GM12864 (cell line): ENCODE data around the gene CGB3.

Experiments
- DNase-seq: peaks from one replicate; pipeline ENCODE4 v3.0.0-alpha.2; 2011; ENCODE audit warnings: low read depth
- H3K4me3 ChIP-seq: 2 replicates; pipeline ENCODE4 v1.5.1; 2011; ENCODE audit warnings: mild to moderate bottlenecking, low read depth, low read length, control low read depth
- TF ChIP-seq, protein P1 (sequence below): IDR thresholded peaks from 2 replicates; pipeline ENCODE4 v1.5.1; 2011; ENCODE audit warnings: low read depth, mild to moderate bottlenecking, moderate library complexity, low read length, control low read depth, inconsistent platforms; ENCODE audit errors: missing control alignments

CGB3 gene

DNA sequence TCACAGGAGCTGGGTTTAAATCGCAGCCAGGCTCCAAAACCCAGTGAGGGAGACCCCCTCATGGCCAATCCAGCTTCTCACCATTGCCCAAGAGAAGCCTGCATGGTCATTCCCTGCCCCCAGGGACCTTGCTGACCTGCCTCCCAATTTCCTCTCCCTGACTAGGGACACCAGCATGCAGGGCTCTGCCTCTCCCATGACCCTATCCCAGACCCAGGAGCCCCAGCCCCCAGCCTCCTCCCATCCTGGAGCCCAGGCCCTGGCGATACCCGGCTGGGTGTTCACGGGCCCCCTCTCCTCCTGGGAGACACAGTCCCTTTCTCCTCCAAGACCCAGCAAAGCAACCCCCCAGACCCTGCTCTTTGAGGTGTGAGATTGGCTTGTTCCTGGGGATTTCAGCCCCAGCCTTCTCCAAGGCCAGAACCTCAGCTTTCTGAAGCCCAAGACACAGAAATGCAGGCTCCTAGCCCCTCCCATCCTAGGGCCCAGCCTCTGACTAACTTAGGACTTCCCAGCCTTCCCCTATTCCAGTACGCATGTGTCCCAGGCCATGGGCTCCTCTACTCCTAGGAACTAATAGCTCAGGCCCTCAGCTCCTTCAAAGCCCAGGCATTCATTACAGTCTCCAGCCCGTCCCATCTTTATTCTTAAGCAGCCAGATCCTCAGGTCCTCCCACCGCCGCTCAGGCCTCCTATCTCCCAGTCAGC, 32.1 kb downstream of the CGB3 start:
- peak overlapping the region; percentile 98 for H3K4me3 ChIP-seq
- DNase-seq = no peak
- TF ChIP-seq, protein P1, sequence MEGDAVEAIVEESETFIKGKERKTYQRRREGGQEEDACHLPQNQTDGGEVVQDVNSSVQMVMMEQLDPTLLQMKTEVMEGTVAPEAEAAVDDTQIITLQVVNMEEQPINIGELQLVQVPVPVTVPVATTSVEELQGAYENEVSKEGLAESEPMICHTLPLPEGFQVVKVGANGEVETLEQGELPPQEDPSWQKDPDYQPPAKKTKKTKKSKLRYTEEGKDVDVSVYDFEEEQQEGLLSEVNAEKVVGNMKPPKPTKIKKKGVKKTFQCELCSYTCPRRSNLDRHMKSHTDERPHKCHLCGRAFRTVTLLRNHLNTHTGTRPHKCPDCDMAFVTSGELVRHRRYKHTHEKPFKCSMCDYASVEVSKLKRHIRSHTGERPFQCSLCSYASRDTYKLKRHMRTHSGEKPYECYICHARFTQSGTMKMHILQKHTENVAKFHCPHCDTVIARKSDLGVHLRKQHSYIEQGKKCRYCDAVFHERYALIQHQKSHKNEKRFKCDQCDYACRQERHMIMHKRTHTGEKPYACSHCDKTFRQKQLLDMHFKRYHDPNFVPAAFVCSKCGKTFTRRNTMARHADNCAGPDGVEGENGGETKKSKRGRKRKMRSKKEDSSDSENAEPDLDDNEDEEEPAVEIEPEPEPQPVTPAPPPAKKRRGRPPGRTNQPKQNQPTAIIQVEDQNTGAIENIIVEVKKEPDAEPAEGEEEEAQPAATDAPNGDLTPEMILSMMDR = no peak

DNA sequence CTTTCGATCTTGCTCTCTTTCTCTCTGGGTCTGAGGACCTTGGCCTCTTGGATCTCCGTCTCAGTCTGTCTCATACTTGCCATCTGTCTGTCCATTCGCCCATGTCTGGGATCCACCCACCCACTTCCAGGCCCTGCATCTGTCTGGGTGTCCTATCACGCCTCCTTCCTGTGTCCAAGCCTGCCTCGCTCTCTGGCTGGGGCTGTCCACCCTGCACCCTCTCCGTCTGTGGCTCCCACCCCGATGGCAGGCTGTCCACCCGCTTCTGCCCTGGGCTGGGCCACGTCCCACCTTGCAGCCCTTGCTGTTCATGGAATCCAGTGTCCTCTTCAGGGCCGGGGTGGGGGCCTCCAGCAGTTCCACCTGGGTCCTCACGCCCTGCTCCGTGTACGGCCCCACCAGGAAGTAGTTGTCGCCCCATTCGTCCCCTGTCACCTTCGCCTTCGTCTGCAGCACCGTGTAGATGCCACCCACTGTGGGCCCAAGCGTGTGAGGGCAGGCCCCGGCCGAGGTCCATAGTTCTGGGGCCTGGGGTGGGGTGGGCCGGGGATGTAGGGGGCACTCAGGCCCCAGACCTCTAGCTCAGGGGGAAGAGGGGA, 33.0 kb downstream of the CGB3 start:
- DNase-seq = no peak
- TF ChIP-seq, protein P1 = no peak
- no peak overlapping the region for H3K4me3 ChIP-seq

DNA sequence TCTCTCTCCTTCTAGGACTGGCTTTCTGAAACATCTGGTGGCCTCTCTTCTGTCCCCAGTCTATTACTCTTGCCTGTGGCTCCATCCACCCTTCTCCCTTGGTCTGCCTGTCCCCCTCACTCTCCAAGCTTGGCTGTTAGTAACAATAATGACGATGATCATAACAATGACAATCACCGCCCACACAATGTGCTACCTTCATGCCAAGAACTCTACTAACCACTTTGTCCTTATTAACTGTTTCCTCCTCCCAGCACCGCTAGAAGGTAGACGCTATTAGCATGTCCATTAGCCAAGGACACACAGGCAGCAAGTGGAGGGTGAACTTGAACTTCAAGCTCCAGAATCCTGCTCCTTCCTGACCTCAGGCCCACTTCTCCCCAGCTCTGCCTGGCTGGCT, 33.7 kb downstream of the CGB3 start:
- no peak for DNase-seq
- H3K4me3 ChIP-seq = no peak overlapping the region
- TF ChIP-seq, protein P1 = no peak

DNA sequence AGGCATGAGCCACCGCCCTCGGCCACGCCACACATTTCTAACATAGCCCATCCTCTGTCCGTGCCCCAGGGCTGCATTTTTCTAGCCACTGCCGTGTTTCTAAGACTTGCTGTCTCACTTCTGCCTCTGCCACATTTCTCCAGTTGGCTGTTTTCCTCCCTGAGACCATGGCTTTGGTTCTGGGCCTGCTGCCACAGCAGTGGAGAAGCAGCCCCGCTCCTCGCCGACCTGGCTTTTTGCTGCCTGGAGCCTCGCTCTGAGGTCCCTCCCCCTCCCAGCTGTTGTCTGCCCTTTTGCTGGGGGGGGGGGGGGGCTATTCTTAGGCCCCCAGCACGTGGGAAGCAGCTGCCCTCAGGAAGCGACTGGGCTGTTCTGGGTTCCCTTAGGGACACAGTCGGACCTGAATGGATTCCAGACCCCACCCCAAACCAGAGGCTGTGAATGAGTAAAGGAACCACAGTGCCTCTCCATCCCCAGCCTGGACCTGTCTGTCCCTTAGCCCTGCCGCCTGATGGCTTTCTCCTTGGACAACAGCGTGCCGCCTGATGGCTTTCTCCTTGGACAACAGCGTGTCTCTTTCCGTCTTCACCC, 34.3 kb downstream of the CGB3 start:
- no peak overlapping the region for H3K4me3 ChIP-seq
- no peak for DNase-seq
- TF ChIP-seq, protein P1 = no peak

DNA sequence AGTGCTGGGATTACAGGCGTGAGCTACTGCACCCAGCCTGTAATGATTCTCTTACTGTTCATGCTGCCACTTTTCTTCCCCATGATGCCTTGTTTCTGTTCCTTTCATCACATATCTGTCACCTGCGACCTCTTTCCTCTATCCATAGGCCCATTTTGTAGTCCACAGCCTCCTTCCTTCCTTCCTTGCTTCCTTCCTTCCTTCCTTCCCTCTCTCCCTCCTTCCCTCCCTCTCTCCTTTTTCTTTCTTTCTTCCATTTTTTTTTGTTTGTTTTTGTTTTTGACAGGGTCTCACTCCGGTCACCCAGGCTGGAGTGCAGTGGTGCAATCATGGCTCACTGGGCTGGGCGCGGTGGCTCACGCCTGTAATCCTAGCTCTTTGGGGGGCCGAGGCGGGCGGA, 35.3 kb downstream of the CGB3 start:
- DNase-seq = no peak
- no peak overlapping the region for H3K4me3 ChIP-seq
- TF ChIP-seq, protein P1 = no peak

DNA sequence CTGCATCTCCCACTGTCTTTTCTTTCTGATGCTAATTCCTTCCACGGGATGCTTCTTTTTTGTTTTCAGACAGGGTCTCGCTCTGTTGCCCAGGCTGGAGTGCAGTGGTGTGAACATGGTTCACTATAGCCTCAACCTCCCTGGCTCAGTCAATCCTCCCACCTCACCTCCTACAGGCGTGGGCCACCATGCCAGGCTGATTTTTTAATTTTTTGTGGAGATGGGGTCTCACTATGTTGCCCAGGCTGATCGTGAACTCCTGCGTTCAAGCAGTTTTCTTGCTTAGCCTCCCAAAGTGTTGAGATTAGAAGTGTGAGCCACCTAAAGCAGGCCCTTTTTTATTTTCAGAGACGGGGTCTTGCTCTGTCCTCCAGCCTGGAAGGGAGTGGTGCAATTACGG, 35.8 kb downstream of the CGB3 start:
- H3K4me3 ChIP-seq = no peak overlapping the region
- no peak for DNase-seq
- TF ChIP-seq, protein P1 = no peak
